Kasumi-1 (cell line): ENCODE measurements around the gene RPP25.
A peak's percentile ranks its signal among the peaks of the same experiment; 100 is the strongest.
"Not testable (repeated sequence)": the region's sequence is repeated elsewhere in the genome, so short reads cannot be mapped to it uniquely, and the experiment has no call there.

Source experiments
- DNase-seq, 2 experiments: peaks; one replicate each; lab custom pipeline; 2025; lab: John Stamatoyannopoulos, UW

Gene RPP25

GRCh38 chr15:74962671-74963070 is 6.1 kb upstream of the RPP25 start:
- DNase-seq, result no peak

- no peak for DNase-seq
Measured at GRCh38 chr15:74962219-74962618, 5.6 kb upstream of the RPP25 start.

GRCh38 chr15:74961616-74962015 is 5.0 kb upstream of the RPP25 start:
- DNase-seq, result no peak

- no peak for DNase-seq
Measured at GRCh38 chr15:74960995-74961588, 4.5 kb upstream of the RPP25 start.

- DNase-seq, result no peak
Measured at GRCh38 chr15:74960286-74960685, 3.7 kb upstream of the RPP25 start.

- DNase-seq, result no peak
Measured at GRCh38 chr15:74959586-74959939, 3.0 kb upstream of the RPP25 start.

- DNase-seq, result no peak
Measured at GRCh38 chr15:74958908-74959585, 2.5 kb upstream of the RPP25 start.

- DNase-seq, result no peak
Measured at GRCh38 chr15:74958320-74958907, 1.8 kb upstream of the RPP25 start.

GRCh38 chr15:74957476-74958035 is 984 bp upstream of the RPP25 start:
- DNase-seq, result no peak

- DNase-seq, result peak; percentile 37 to 51
Measured at GRCh38 chr15:74955796-74956647, 550 bp downstream of the RPP25 start.

GRCh38 chr15:74955017-74955416 is 1.6 kb downstream of the RPP25 start:
- no peak for DNase-seq

- DNase-seq, result no peak
Measured at GRCh38 chr15:74954515-74954914, 2.1 kb downstream of the RPP25 start.

GRCh38 chr15:74951006-74951405 is 5.6 kb downstream of the RPP25 start:
- DNase-seq, result no peak

- peak; percentile 75 to 78 for DNase-seq
Measured at GRCh38 chr15:74950078-74950908, 6.3 kb downstream of the RPP25 start.

GRCh38 chr15:74937590-74938371 is 18.8 kb downstream of the RPP25 start, which contains the start of gene COX5A:
Gene COX5A (minus strand): TSS chr15:74938073. CDS start chr15:74938014, 59 bp downstream.
- peak; percentile 90 to 94 for DNase-seq

- peak; percentile 15 to 33 for DNase-seq
Measured at GRCh38 chr15:74937272-74937589, 19.3 kb downstream of the RPP25 start.

- not testable (repeated sequence) for DNase-seq
Measured at GRCh38 chr15:74935193-74935592, 21.4 kb downstream of the RPP25 start.

GRCh38 chr15:74933573-74933972 is 23.0 kb downstream of the RPP25 start:
- DNase-seq, result no peak

- no peak for DNase-seq
Measured at GRCh38 chr15:74928771-74929198, 27.8 kb downstream of the RPP25 start.

- DNase-seq, result no peak
Measured at GRCh38 chr15:74924525-74924924, 32.0 kb downstream of the RPP25 start.

- DNase-seq, result no peak
Measured at GRCh38 chr15:74920456-74920855, 36.1 kb downstream of the RPP25 start.
